HEK293T (cell line): ENCODE measurements around the gene ZFPL1.

Source experiments
- CTCF ChIA-PET: fragments of 350-600 bp; formaldehyde crosslinking; extraction: SDS; loops from one replicate; lab custom pipeline; 2021; ENCODE audit warnings: antibody characterized with exemption, inconsistent platforms; lab: Yijun Ruan, JAX
- POLR2A ChIA-PET: fragments of 350-600 bp; formaldehyde crosslinking; extraction: SDS; loops from one replicate; lab custom pipeline; 2020; ENCODE audit warnings: antibody characterized with exemption, inconsistent platforms; lab: Yijun Ruan, JAX
- DNase-seq: peaks from one replicate; pipeline ENCODE4 v3.0.0; 2012; ENCODE audit warnings: mixed read lengths; ENCODE audit errors: extremely low spot score
- ARNT ChIP-seq: fragments of 450-650 bp; IDR thresholded peaks from 2 replicates; pipeline ENCODE4 v1.6.1; 2017; ENCODE audit warnings: mild to moderate bottlenecking
- BHLHE40 ChIP-seq: fragments of 450-650 bp; IDR thresholded peaks from 2 replicates; pipeline ENCODE4 v1.6.1; 2016; ENCODE audit warnings: mild to moderate bottlenecking, moderate library complexity, borderline replicate concordance
- CTBP1 ChIP-seq: fragments of 450-650 bp; IDR thresholded peaks from 2 replicates; pipeline ENCODE4 v1.6.1; 2016; ENCODE audit warnings: borderline replicate concordance
- ELF4 ChIP-seq: fragments of 450-650 bp; IDR thresholded peaks from 2 replicates; pipeline ENCODE4 v1.6.1; 2017; ENCODE audit warnings: antibody characterized with exemption
- FOXA1 ChIP-seq: fragments of 450-650 bp; IDR thresholded peaks from 2 replicates; pipeline ENCODE4 v1.6.1; 2016; ENCODE audit warnings: mild to moderate bottlenecking
- FOXK2 ChIP-seq: fragments of 450-650 bp; IDR thresholded peaks from 2 replicates; pipeline ENCODE4 v1.6.1; 2016; ENCODE audit warnings: mild to moderate bottlenecking
- FOXM1 ChIP-seq: fragments of 450-650 bp; IDR thresholded peaks from 2 replicates; pipeline ENCODE4 v1.6.1; 2017; ENCODE audit warnings: mild to moderate bottlenecking, borderline replicate concordance
- HDGF ChIP-seq: fragments of 450-650 bp; IDR thresholded peaks from 2 replicates; pipeline ENCODE4 v1.6.1; 2017; ENCODE audit warnings: antibody characterized with exemption, borderline replicate concordance
- L3MBTL2 ChIP-seq: fragments of 450-650 bp; conservative IDR thresholded peaks from 2 replicates; pipeline ENCODE4 v1.6.1; 2016; ENCODE audit warnings: mild to moderate bottlenecking
- LEF1 ChIP-seq: fragments of 450-650 bp; IDR thresholded peaks from 2 replicates; pipeline ENCODE4 v1.6.1; 2017; ENCODE audit warnings: mild to moderate bottlenecking, borderline replicate concordance
- NFRKB ChIP-seq: fragments of 450-650 bp; IDR thresholded peaks from 2 replicates; pipeline ENCODE4 v1.6.1; 2016; ENCODE audit warnings: mild to moderate bottlenecking, moderate library complexity
- SP1 ChIP-seq: fragments of 450-650 bp; IDR thresholded peaks from 2 replicates; pipeline ENCODE4 v1.6.1; 2017
- SUZ12 ChIP-seq: fragments of 450-650 bp; IDR thresholded peaks from 2 replicates; pipeline ENCODE4 v1.6.1; 2016; ENCODE audit warnings: mild to moderate bottlenecking
- TARDBP ChIP-seq: fragments of 450-650 bp; IDR thresholded peaks from 2 replicates; pipeline ENCODE4 v1.6.1; 2016
- ZNF384 ChIP-seq: fragments of 450-650 bp; IDR thresholded peaks from 2 replicates; pipeline ENCODE4 v1.6.1; 2016
- TF ChIP-seq, protein P1 (sequence below): fragments of 450-650 bp; IDR thresholded peaks from 2 replicates; pipeline ENCODE4 v1.6.1; 2016

ZFPL1 gene

DNA sequence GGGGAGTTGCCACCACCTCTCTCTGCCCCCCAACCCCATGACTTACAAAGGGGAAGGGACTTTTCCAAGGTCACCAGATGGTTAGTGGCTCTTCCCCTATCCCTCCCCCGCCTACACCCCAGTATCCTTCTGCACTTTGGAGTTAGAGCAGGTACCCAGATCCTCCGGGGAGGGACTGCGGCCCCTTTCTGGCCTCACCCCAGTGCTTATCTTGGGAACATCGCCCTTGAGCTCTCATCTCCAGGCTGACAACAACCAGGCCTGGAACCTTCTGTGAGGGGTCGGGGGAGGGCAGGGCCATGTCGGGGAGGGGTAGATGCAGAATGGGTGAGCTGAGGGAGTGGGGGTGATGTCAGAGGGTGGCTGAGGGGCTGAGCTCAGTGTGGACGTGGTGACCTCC lies 18.2 kb upstream of the ZFPL1 start:
- TF ChIP-seq FOXM1: no peak
- TF ChIP-seq L3MBTL2: no peak
- TF ChIP-seq CTBP1: no peak
- TF ChIP-seq, protein P1, sequence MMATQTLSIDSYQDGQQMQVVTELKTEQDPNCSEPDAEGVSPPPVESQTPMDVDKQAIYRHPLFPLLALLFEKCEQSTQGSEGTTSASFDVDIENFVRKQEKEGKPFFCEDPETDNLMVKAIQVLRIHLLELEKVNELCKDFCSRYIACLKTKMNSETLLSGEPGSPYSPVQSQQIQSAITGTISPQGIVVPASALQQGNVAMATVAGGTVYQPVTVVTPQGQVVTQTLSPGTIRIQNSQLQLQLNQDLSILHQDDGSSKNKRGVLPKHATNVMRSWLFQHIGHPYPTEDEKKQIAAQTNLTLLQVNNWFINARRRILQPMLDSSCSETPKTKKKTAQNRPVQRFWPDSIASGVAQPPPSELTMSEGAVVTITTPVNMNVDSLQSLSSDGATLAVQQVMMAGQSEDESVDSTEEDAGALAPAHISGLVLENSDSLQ: no peak
- TF ChIP-seq NFRKB: no peak
- no peak for TF ChIP-seq BHLHE40
- no peak for TF ChIP-seq TARDBP
- TF ChIP-seq HDGF: no peak
- TF ChIP-seq FOXA1: no peak
- no peak for TF ChIP-seq LEF1
- POLR2A ChIA-PET: interaction anchor here (0.5 kb wide), 1 partner anchor 193 kb away, joined by 3 read pairs; no protein-coding TSS in a partner anchor
- no peak for DNase-seq
- CTCF ChIA-PET: no interaction called here

DNA sequence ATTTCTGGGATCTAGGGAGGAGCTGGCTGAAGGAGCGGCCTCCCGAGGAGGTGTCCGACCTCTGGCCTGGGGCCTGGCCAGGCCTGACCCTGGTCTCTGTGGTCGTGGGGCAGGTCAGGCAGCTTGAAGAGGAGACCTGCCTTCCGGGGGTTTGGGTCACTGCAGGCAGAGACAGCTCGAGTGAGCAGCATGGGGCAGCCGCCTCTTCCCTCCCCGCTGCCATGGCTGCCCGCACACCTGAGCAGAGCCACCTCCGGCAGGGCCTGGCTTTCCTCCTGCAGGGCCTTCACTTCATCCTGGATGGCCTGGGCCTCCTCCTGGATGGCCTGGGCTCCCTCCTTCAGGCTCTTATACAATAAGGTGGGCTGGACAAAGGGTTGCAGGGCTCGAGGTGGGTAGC lies 17.7 kb upstream of the ZFPL1 start:
- no peak for DNase-seq
- POLR2A ChIA-PET: interaction anchor here (1.3 kb wide), 1 partner anchor 16 kb away, joined by 3 read pairs; no protein-coding TSS in a partner anchor
- TF ChIP-seq CTBP1: no peak
- no peak for TF ChIP-seq FOXA1
- no peak for TF ChIP-seq FOXK2
- no peak for TF ChIP-seq ZNF384
- TF ChIP-seq L3MBTL2: no peak
- TF ChIP-seq FOXM1: no peak
- no peak for TF ChIP-seq SUZ12
- no peak for TF ChIP-seq SP1
- no peak for TF ChIP-seq HDGF
- TF ChIP-seq ELF4: no peak
- TF ChIP-seq BHLHE40: no peak
- TF ChIP-seq NFRKB: no peak
- TF ChIP-seq LEF1: no peak
- TF ChIP-seq TARDBP: no peak
- CTCF ChIA-PET: no interaction called here

DNA sequence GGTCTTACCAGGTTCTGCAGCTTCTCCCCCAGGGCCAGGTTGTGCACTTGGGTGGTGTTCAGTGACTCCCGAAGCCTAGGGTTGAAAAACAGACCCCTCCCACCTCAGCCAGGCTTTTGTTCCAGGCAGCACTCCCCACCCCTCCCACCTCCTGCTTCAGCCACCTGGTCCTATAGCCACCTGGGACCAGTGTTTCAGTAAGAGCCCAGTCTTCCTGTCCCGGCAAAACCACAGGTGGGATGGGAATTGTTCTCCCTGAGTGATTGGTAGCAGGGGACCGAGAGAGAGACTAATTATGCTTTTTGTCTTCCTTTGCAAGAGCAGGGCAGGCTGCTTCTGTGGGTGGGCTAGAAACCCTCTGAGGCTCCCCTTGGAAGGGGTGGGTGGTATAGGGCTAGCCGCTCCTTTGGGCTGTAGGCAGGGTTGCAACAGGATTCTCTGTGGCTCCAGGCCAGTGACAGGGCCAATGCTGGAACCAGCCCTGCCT lies 17.2 kb upstream of the ZFPL1 start:
- ChIA-PET POLR2A (interaction anchor here (1.3 kb wide), 1 partner anchor 16 kb away, joined by 3 read pairs; no protein-coding TSS in a partner anchor), CTCF (no interaction called here)
- no peak for DNase-seq
- TF ChIP-seq CTBP1 (no peak), L3MBTL2 (no peak), FOXK2 (no peak), BHLHE40 (no peak), SP1 (no peak), SUZ12 (no peak), ARNT (no peak), ZNF384 (no peak), FOXM1 (no peak), HDGF (no peak), NFRKB (no peak), LEF1 (no peak), ELF4 (no peak), TARDBP (no peak), FOXA1 (no peak)
- TF ChIP-seq, protein P1: no peak

DNA sequence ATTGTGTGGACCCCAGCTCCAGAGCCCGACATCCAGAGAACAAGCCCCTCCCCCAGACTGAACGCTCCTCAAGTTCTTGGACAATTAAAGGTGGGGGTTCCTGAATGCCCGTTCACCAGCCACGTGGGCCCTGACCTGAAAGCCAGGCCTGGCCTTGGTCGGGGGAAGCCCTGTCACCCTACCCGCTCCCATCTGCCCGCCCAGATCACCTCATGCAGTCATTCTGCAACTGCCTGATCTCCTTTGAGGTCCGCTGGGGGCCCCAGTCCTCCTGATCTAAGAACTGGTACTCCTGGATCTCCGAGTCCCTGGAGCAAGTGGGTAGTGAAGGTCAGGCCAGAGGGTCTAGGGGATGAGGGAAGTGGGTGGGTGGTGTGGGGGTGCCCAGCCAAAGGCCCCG lies 16.6 kb upstream of the ZFPL1 start:
- DNase-seq: no peak
- ChIA-PET CTCF (no interaction called here), POLR2A (interaction anchor here (1.3 kb wide), 1 partner anchor 15 kb away, joined by 3 read pairs; no protein-coding TSS in a partner anchor)
- TF ChIP-seq SP1: no peak
- TF ChIP-seq FOXK2: no peak
- TF ChIP-seq TARDBP: no peak
- TF ChIP-seq LEF1: no peak
- TF ChIP-seq FOXM1: no peak
- no peak for TF ChIP-seq HDGF
- TF ChIP-seq CTBP1: no peak
- TF ChIP-seq ELF4: no peak
- no peak for TF ChIP-seq L3MBTL2
- no peak for TF ChIP-seq BHLHE40
- TF ChIP-seq FOXA1: no peak
- TF ChIP-seq, protein P1: no peak
- TF ChIP-seq NFRKB: no peak

DNA sequence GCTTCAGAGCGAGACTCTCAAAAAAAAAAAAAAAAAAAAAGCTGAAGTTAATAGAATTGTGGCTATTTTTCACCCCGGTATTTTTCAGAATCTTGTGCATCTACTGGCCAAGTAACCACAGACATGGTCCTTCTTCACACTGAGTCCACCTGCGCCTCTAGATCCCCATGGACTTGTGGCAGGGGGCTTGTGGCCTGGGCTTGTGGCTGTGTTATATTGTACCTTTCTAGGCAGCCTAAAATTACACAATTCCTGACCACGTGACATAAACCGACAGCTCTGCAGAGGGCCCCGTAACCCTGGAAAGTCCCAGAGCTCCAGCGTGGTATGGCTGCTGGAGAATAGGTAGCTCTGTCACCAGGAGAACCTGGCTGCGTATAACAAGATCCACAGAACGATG lies 14.8 kb upstream of the ZFPL1 start:
- TF ChIP-seq FOXK2 (no peak), CTBP1 (no peak), ELF4 (no peak), ARNT (no peak), LEF1 (no peak), TARDBP (no peak), NFRKB (no peak), SP1 (no peak), ZNF384 (no peak), BHLHE40 (no peak), FOXM1 (no peak), FOXA1 (no peak), SUZ12 (no peak), HDGF (no peak), L3MBTL2 (no peak)
- TF ChIP-seq, protein P1: no peak
- DNase-seq: no peak
- POLR2A ChIA-PET: interaction anchor here (1.4 kb wide), 2 partner anchors 13 to 28 kb away, joined by 3 to 7 read pairs; partner anchors contain the start of gene SAC3D1
- CTCF ChIA-PET: interaction anchor here (1.0 kb wide), 1 partner anchor 246 kb away, joined by 3 read pairs; no protein-coding TSS in a partner anchor
